HPDE6-E6E7 (cell line): Measurements from ENCODE around the gene COL25A1.
A peak's percentile ranks its signal among the peaks of the same experiment; 100 is the strongest.

ENCODE experiments used
- DNase-seq: peaks from one replicate; pipeline ENCODE4 v3.0.0; 2011; ENCODE audit warnings: missing footprints; ENCODE audit errors: extremely low spot score

COL25A1 gene

GRCh38 chr4:108821351-108821930, 481.0 kb downstream of the COL25A1 start:
- no peak for DNase-seq

GRCh38 chr4:108820492-108821350, 481.7 kb downstream of the COL25A1 start:
- DNase-seq: no peak

GRCh38 chr4:108814326-108814725, 488.1 kb downstream of the COL25A1 start:
- DNase-seq: no peak

DNA sequence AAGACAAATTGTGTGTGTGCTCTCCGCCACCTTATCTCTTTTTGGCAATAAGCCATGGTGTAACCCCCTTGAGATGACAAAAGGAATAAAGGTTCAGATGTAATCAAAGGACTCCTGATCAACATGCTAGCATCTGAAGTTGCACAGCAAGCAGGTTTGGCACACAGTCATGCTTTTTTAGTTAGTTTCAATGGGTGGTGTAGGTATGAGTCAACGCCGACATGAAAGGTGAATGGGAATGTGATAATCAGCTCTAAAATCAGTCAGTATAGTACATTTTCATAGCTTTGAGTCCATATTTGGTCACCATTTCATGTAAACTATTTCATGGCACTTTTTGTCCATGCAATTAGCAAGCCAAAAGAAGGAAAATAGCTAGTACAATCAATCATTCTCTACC, 489.2 kb downstream of the COL25A1 start:
- DNase-seq: no peak

DNA sequence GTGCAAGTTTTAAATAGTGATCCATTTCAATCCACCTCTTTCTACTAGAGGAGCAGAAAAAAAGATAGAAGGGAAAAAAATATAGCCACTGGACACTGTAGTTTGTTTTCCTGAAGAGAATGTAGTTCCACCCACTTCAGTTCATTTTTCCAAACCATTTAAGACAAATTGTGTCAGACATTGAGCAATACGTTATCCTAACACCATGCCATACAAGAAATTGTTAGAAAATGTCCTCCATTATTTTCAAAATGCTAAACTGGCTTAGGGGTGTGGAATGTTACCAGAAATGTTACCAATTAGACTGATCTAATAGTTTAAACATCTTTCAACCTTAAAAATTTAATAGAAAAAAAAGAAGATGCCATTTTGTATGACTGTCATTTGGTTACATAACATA, 491.0 kb downstream of the COL25A1 start:
- no peak for DNase-seq

- DNase-seq: no peak
These were observed 492.4 kb downstream of the COL25A1 start for GRCh38 chr4:108810087-108810486.

DNA sequence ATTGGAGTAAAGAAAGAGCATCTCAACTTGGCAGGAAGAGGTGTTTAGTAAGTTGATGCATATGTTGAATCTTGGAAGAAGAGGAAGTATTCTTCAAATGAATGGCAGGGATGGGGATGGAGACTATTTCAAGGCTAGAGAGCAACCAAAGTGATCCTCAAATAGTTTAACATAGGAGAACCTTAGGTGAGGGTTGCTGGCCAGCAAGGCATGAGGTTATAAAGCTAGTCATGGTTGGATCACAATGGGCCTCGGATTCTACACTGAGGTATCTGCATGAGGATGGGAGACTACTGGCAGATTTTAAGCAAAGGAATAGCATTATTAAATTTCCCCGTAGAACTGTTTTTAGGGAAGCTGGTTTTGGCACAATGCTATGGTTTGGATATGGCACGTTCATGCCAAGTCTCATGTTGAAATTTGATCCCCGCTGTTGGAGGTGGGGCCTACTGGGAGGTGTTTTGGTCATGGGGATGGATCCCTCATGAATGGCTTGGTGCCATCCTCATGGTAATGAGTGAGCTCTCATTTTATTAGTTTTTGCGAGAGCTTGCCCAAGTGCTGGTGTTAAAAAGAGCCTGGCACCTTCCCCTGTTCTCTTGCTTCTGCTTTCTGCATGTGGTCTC, 497.7 kb downstream of the COL25A1 start:
- no peak for DNase-seq

DNA sequence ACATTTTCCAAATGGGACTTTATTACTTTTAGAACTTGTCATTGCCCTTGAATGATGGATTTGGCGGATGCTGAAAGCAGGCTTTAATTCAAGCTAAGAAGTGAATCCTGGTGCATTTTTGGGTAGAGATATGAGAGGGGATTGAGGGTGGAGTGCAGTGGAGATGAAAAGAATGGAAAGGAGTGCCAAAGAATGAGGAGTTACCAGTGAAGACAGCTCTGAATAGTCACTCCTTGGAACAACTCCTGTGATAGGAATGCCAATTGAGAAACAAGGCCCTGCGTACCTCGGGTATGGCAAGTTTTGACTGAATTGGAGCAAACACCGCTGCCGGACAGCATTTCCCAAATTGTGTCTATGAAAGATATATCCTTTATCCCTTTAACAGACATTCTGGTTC, 503.2 kb downstream of the COL25A1 start:
- no peak for DNase-seq

GRCh38 chr4:108796173-108796572, 506.3 kb downstream of the COL25A1 start:
- DNase-seq: no peak

GRCh38 chr4:108795733-108796132, 506.7 kb downstream of the COL25A1 start:
- DNase-seq: no peak

GRCh38 chr4:108794136-108794535, 508.3 kb downstream of the COL25A1 start:
- peak; percentile 16 for DNase-seq

- no peak for DNase-seq
These were observed 509.0 kb downstream of the COL25A1 start for GRCh38 chr4:108793415-108793814.

GRCh38 chr4:108788731-108789130, 513.7 kb downstream of the COL25A1 start:
- DNase-seq: no peak

DNA sequence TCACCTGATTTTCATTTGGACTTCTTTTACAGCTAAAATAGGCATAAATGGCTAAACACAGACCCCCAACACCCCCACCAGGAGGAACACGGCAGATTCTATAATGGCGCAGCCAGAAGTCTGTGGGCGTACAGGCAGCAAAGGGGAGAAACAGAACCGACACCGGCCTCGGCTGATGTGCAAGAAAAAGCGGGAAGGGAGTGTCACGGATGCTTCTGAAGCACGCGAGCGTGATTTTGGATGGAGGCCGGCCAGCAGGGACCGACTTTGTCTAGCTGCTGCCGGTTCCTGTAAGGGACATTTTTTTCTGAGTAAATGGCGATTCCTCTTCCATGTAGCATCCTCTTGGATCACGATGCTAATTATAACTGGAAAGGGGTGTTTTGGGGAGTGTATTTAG, 514.7 kb downstream of the COL25A1 start:
- no peak for DNase-seq

GRCh38 chr4:108787106-108787505, 515.4 kb downstream of the COL25A1 start:
- DNase-seq: no peak

- DNase-seq: no peak
These were observed 516.1 kb downstream of the COL25A1 start for GRCh38 chr4:108786351-108786750.

DNA sequence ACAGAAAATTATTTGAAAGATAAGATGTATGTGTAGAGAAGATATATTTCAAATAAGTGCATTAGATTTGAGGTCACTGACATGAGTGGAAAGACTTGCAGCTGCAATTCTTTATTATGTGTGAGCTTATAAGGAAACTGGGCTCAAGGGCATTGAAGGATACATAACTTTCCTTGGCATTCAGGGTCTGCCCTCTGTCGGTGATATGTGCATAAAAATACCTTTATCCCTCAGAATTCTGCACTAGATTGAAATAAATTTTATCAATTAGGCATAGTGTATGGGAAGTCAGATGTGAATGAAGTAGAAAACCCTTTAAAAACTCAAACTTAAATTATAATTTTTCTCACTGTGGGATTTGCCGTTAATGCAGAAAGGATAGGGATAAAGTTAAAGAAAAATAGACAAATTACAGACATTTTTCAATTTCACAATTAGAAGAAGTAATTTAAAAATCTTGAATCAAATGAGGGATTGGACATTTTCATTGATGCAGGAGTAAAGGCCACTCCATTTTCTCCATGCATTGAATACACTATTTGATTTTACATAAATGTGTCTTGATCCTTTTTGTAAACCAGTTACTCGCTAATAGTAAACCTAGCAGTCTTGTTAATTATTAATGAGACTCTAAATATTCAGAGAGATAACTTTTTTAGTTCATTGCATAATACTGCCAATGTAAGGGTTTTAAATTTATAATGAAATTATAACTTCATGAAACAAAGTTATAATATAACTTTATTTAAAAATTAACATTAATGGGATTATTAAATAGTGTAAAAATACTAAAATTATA, 518.6 kb downstream of the COL25A1 start:
- DNase-seq: no peak

- DNase-seq: no peak
These were observed 522.5 kb downstream of the COL25A1 start for GRCh38 chr4:108779958-108780357.

- no peak for DNase-seq
These were observed 525.1 kb downstream of the COL25A1 start for GRCh38 chr4:108777388-108777787.

DNA sequence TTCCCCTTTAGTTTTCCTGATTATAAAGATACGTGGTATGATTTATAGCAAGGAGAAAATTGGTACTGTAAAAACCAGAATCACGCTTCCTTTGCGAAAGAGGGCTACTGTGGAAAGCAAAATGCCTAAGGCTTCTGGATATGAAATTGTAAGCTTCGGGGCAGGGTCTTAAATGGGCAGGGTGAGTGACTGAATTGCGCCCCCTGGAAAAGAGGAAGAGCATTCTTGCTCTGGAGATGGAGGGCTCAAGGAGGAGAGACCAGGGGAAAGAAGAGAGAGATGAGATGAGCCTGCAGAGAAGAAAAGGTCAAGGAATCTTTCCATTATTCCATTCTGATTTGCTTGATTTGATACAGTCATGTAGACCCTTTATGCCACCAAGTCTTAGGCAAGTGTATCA, 526.5 kb downstream of the COL25A1 start:
- no peak for DNase-seq

DNA sequence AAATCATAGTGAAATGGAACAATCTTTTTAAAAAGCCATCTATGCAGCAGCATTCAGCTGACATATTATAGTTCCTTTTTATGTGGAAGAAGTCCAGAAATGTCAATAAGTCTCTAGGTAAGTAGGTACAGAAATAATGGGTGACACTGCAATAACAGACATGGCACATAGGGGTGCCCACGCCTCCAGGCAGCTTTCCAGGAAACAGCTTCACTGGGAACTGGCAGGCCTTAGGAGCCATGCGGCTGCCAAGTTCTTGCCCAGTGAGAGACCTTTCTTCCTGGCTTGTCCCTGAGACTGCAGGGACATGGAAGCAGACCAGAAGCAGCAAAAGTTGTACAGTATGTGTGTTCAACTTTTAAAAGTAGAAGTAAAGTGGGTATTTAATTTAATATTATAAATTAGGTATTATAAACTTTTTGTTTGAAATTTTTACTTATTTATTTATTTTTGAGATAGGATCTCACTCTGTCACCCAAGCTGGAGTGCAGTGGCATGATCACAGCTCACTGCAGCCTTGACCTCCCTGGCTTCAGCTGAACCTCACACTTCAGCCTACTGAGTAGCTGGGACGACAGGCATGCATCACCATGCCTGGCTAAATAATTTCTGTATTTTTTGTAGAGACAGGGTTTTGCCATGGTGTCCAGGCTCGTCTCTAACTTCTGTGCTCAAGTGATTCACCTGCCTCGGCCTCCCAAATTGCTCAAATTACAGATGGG, 527.5 kb downstream of the COL25A1 start:
- DNase-seq: no peak
